Prostate gland (tissue), 2 donors: ENCODE measurements around the gene MEG3. TPM values are rescaled to one million over a fixed set of nuclear protein-coding genes. Genes with fewer than 3 reads are reported as not detected.

Source experiments
- DNase-seq: peaks from one replicate; pipeline ENCODE4 v3.0.0-alpha.2; 2019; ENCODE audit warnings: low spot score
- H3K27ac ChIP-seq, 2 donors: fragments of 200-600 bp; sonication (generic); 2 replicates each; pipeline ENCODE4 v1.5.1; 2017 to 2019
- H3K27me3 ChIP-seq: fragments of 200-600 bp; sonication (generic); replicated peaks from 2 replicates; pipeline ENCODE4 v1.5.1; 2019; ENCODE audit not compliant: insufficient read depth
- H3K36me3 ChIP-seq, 2 donors: fragments of 200-600 bp; sonication (generic); 1 replicate in 1 of 2; 2 replicates in 1 of 2; pipeline versions ENCODE4 v1.5.1 to v1.8.1; 2017 to 2019
- H3K4me1 ChIP-seq: fragments of 200-600 bp; sonication (generic); replicated peaks from 2 replicates; pipeline ENCODE4 v1.5.1; 2019
- H3K4me3 ChIP-seq, 2 donors: fragments of 200-600 bp; sonication (generic); 2 replicates each; pipeline ENCODE4 v1.5.1; 2017 to 2019
- H3K9me3 ChIP-seq: fragments of 200-600 bp; sonication (generic); 2 replicates; pipeline ENCODE4 v1.5.1; 2017
- CTCF ChIP-seq, 4 experiments: fragments of 200-600 bp in 2 of 4; fragments of 450-650 bp in 2 of 4; sonication (generic) in 2 of 4; IDR thresholded peaks; 1 replicate in 3 of 4; 2 replicates in 1 of 4; pipeline ENCODE4 v1.5.1; 2016 to 2019; ENCODE audit warnings: antibody characterized with exemption in 4 of 4, mild to moderate bottlenecking in 2 of 4, moderate library complexity in 2 of 4
- POLR2A ChIP-seq: fragments of 450-650 bp; IDR thresholded peaks from one replicate; pipeline ENCODE4 v1.6.1; 2016; ENCODE audit warnings: antibody characterized with exemption, mild to moderate bottlenecking
- POLR2AphosphoS5 ChIP-seq: sonication (generic); formaldehyde crosslinking; IDR thresholded peaks from one replicate; pipeline ENCODE4 v1.6.1; 2017; ENCODE audit warnings: antibody characterized with exemption
- WGBS: methylation state at CpG from one replicate; pipeline ENCODE4 v1.1.5; 2018; 5-methylcytosine and 5-hydroxymethylcytosine counted together
- intact Hi-C: fragments of 100-400 bp; cut with DNase I; formaldehyde crosslinking; loops from one replicate; pipeline ENCODE4 v1.14.2; 2022
- total RNA-seq, 2 donors: library from RNA; depleted of rRNA; stranded (reverse); fragments of >200 nt; gene quantifications; one replicate each; pipeline ENCODE4 v1.1.0, GENCODE V29; 2016

MEG3 gene
- total RNA-seq, 2 donors from 2014 or later: 21.9 to 135 TPM

GRCh38 chr14:100781952-100782351 lies 44.0 kb upstream of the MEG3 start:
- H3K4me1 ChIP-seq: no peaks in the 10 kb centered on the region
- intact Hi-C loops: no loop called here
- no peak for DNase-seq
- H3K36me3 ChIP-seq: no peaks in the 10 kb centered on the region
- TF ChIP-seq POLR2AphosphoS5: no peak
- TF ChIP-seq CTCF (IDR thresholded peaks at IDR 0.05): no peak
- TF ChIP-seq POLR2A: no peak
- no peak overlapping the region for H3K27ac ChIP-seq
- no peaks in the 10 kb centered on the region for H3K9me3 ChIP-seq
- H3K27me3 ChIP-seq: no peaks in the 10 kb centered on the region
- WGBS: 89% methylated on average over 8 of the region's 8 CpGs
- H3K4me3 ChIP-seq: no peak overlapping the region

- WGBS: 79% methylated on average over 13 of the region's 13 CpGs
- intact Hi-C loops: no loop called here
- no peaks in the 10 kb centered on the region for H3K4me1 ChIP-seq
- H3K27me3 ChIP-seq: no peaks in the 10 kb centered on the region
- H3K36me3 ChIP-seq: no peaks in the 10 kb centered on the region
- no peak for DNase-seq
- H3K27ac ChIP-seq: no peak overlapping the region
- TF ChIP-seq POLR2A (no peak), CTCF (IDR thresholded peaks at IDR 0.05) (no peak), POLR2AphosphoS5 (no peak)
- H3K4me3 ChIP-seq: no peak overlapping the region
- no peaks in the 10 kb centered on the region for H3K9me3 ChIP-seq
Observed at GRCh38 chr14:100782516-100783320, 43.2 kb upstream of the MEG3 start.

GRCh38 chr14:100783630-100784370 lies 42.1 kb upstream of the MEG3 start:
- no peak overlapping the region for H3K27ac ChIP-seq
- H3K36me3 ChIP-seq: no peaks in the 10 kb centered on the region
- no peak for DNase-seq
- 78% methylated on average over 27 of the region's 27 CpGs for WGBS
- no peak overlapping the region for H3K4me3 ChIP-seq
- no peaks in the 10 kb centered on the region for H3K27me3 ChIP-seq
- H3K9me3 ChIP-seq: no peaks in the 10 kb centered on the region
- no peaks in the 10 kb centered on the region for H3K4me1 ChIP-seq
- intact Hi-C loops: no loop called here
- TF ChIP-seq POLR2A (no peak), POLR2AphosphoS5 (no peak), CTCF (IDR thresholded peaks at IDR 0.05) (no peak)

GRCh38 chr14:100784523-100785337 lies 41.2 kb upstream of the MEG3 start:
- Histone ChIP-seq H3K4me3 (no peak overlapping the region), H3K4me1 (no peaks in the 10 kb centered on the region), H3K36me3 (no peaks in the 10 kb centered on the region), H3K27ac (no peak overlapping the region), H3K27me3 (no peaks in the 10 kb centered on the region), H3K9me3 (no peaks in the 10 kb centered on the region)
- intact Hi-C loops: no loop called here
- no peak for DNase-seq
- TF ChIP-seq CTCF (IDR thresholded peaks at IDR 0.05) (no peak), POLR2AphosphoS5 (no peak), POLR2A (no peak)
- 95% methylated on average over 11 of the region's 11 CpGs for WGBS
